Fibroblast of gingiva (primary cell): ENCODE measurements around the gene TSPAN6.

Experiments used
- DNase-seq: peaks from one replicate; pipeline ENCODE4 v3.0.0-alpha.2; 2011; ENCODE audit warnings: low read depth

Gene TSPAN6

GRCh38 chrX:100647095-100647494 is 10.5 kb upstream of the TSPAN6 start:
- DNase-seq: peak; percentile 89

GRCh38 chrX:100645106-100645505 is 8.5 kb upstream of the TSPAN6 start:
- peak; percentile 52 for DNase-seq

GRCh38 chrX:100643956-100644860 is 7.6 kb upstream of the TSPAN6 start, which contains the start of gene SRPX2:
SRPX2 (plus strand) TSS chrX:100644199; CDS start chrX:100646323, 2,124 bp downstream.
- peak; percentile 85 for DNase-seq

GRCh38 chrX:100643212-100643611 is 6.6 kb upstream of the TSPAN6 start:
- DNase-seq: no peak

- no peak for DNase-seq
Observed at GRCh38 chrX:100642290-100642689, 5.7 kb upstream of the TSPAN6 start.

- no peak for DNase-seq
Observed at GRCh38 chrX:100635989-100636320, 651 bp downstream of the TSPAN6 start.

GRCh38 chrX:100635040-100635439 is 1.6 kb downstream of the TSPAN6 start:
- no peak for DNase-seq

GRCh38 chrX:100625985-100626491 is 10.6 kb downstream of the TSPAN6 start:
- DNase-seq: no peak

GRCh38 chrX:100623001-100623400 is 13.6 kb downstream of the TSPAN6 start:
- DNase-seq: no peak

- DNase-seq: peak; percentile 58
Observed at GRCh38 chrX:100615005-100615404, 21.6 kb downstream of the TSPAN6 start.

- no peak for DNase-seq
Observed at GRCh38 chrX:100611951-100612350, 24.7 kb downstream of the TSPAN6 start.

- DNase-seq: peak; percentile 1
Observed at GRCh38 chrX:100609591-100609990, 27.0 kb downstream of the TSPAN6 start.

GRCh38 chrX:100606753-100607152 is 29.9 kb downstream of the TSPAN6 start:
- DNase-seq: no peak

- no peak for DNase-seq
Observed at GRCh38 chrX:100600758-100601157, 35.8 kb downstream of the TSPAN6 start.

- DNase-seq: no peak
Observed at GRCh38 chrX:100600340-100600739, 36.3 kb downstream of the TSPAN6 start.

GRCh38 chrX:100599456-100599855 is 37.1 kb downstream of the TSPAN6 start:
- DNase-seq: no peak

GRCh38 chrX:100596601-100597000 is 40.0 kb downstream of the TSPAN6 start:
- DNase-seq: no peak

- no peak for DNase-seq
Observed at GRCh38 chrX:100593581-100593980, 43.0 kb downstream of the TSPAN6 start.

- no peak for DNase-seq
Observed at GRCh38 chrX:100593126-100593525, 43.5 kb downstream of the TSPAN6 start.

- DNase-seq: no peak
Observed at GRCh38 chrX:100591256-100592051, 45.2 kb downstream of the TSPAN6 start.

GRCh38 chrX:100587861-100588260 is 48.7 kb downstream of the TSPAN6 start:
- DNase-seq: peak; percentile 39

- DNase-seq: no peak
Observed at GRCh38 chrX:100586747-100587146, 49.9 kb downstream of the TSPAN6 start.

- DNase-seq: no peak
Observed at GRCh38 chrX:100584611-100585010, 52.0 kb downstream of the TSPAN6 start, which contains the start of gene TNMD. TNMD (plus strand) TSS chrX:100584936; CDS start chrX:100585019, 83 bp downstream.
